ENCODE results near the gene ZNF445.

The ZNF445 gene

GRCh38 chr3:44396200-44397171, 81.0 kb downstream of the ZNF445 start:
- peak; percentile 0 for DNase-seq

- DNase-seq = no peak
These were observed 81.8 kb downstream of the ZNF445 start for GRCh38 chr3:44395714-44396113.

- no peak for DNase-seq
These were observed 85.0 kb downstream of the ZNF445 start for GRCh38 chr3:44392489-44392888.

GRCh38 chr3:44387404-44387803, 90.1 kb downstream of the ZNF445 start:
- no peak for DNase-seq

Data from NCI-H774 (cell line).